ENCODE measurements around the gene CD44.

DNA sequence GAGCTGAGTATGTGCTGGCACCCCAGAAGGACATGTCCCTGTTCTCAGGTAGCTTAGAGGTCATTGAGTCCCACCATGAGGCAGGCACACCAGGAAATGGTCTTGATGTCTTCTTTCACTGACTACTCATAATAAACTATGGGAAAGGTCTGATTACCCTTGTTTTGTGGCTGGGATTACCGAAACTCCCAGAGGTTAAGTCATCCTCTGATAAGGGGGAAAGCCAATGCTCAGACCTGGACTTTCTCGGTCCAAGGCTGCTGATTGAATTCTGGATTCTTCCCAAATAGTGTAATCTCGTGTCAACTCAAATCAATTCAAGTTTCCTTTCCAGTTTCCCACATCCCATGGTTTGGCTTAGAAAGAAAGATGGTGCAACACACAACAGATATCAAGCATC, 3.7 kb upstream of the CD44 start:
- no peak for TF ChIP-seq CTCF (IDR thresholded peaks at IDR 0.05)
- TF ChIP-seq POLR2A (IDR thresholded peaks at IDR 0.05), result no peak

Data from uterus (tissue), 2 donors.